ENCODE results near the gene POLL. TPM values are rescaled to one million over a fixed set of nuclear protein-coding genes. Genes with fewer than 3 reads are reported as not detected.
"Not testable (repeated sequence)": the region's sequence is repeated elsewhere in the genome, so short reads cannot be mapped to it uniquely, and the experiment has no call there.

The POLL gene
- total RNA-seq (2014; rRNA removed), result 9.4 and 10.2 TPM in 2 replicates
- 12.7 TPM for polyA plus RNA-seq (2012)

DNA sequence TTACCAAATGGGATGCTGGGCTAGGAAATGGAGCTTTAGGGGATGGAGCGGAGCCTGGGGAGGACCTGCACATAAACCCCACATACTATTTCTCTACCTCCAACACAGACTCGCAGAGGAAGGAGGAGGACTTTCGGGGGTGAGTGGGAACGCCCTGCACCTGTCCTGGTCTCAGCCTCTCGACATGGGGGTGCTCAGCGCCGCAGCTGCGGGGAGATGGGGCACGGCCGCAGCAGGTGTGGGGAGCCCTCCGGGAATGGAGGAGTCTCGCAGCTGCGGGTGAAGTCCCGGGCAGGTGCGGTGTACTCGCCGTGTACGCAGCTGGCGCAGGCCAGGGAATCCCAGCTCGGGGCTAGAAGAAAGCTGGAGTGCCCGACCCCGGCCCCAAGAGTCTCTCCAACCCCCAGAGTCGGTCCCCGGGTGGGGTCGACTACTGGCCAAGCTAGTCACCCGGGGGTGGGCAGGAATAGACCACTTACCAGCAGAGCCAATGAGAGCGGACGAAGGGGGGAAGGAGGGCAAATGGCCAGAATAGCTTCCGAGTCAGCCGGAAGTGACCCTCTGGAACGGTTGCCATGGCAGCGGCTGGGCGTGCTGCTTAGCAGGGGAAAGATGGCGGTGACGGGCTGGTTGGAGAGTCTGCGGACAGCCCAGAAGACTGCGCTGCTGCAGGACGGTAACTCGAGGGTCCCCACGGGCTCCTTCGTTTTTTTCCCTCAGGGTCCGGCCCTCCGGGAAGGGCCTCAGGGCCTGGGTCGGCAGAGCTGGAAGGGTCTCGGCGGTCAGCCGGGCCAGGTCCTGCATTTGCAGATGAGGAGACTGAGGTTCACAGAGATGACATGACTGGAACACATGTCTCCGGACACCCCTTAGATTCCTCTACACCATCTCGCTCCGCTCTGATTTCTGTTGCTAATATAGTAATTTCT is at the start of gene POLL, which contains the start of gene DPCD:
Gene POLL, minus strand, starts transcription at position 533 of the 929 bp plus-strand sequence. CDS start 897 bp downstream, outside the sequence.
Gene DPCD, plus strand, starts transcription at position 597 of the 929 bp plus-strand sequence. Its CDS starts 16 bp downstream, at position 613.
- DNase-seq (ENCODE audit: low read depth), result peak; percentile 91

DNA sequence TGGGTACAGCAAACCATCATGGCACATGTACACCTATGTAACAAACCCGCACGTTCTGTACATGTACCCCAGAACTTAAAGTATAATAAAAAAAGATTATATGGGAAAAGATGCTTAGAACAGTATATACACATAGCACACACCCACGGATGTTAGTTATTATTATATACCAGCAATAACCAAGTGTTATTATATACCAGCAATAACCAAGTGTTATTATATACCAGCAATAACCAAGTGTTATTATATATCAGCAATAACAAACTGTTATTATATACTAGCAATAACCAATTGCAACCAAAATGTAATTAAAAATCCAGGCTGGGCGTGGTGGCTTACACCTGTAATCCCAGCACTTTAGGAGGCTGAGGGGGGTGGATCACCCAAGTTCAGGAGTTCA is 45.5 kb upstream of the POLL start:
- DNase-seq (ENCODE audit: low read depth), result not testable (repeated sequence)

DNA sequence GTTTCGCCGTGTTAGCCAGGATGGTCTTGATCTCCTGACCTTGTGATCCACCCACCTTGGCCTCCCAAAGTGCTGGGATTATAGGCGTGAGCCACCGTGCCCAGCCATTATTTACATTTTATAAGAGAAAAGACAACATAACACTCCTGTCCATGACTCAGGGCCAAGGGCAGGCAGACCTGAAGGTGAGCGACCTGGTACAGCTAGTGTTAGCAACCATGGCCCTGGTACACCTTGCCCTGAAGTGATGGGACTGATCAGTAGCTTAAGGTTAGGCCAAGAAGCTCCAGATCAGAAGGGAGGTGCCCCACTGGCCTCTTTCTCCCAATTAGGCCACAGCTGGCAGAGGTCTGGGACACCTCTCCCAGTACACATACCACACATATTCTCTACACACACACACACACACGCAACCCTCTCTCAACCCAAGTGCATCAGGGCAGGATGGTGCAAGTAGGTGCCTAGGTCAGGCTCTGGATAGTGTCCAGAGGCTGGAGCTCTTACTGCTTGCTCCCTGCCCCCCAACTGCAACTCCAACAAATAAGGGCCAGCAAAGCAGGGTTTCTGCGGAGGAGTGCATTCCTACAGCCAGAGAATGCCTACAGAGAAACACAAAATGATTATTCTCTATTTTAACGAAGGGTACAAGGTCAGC is 43.9 kb upstream of the POLL start:
- no peak for DNase-seq (ENCODE audit: low read depth)

DNA sequence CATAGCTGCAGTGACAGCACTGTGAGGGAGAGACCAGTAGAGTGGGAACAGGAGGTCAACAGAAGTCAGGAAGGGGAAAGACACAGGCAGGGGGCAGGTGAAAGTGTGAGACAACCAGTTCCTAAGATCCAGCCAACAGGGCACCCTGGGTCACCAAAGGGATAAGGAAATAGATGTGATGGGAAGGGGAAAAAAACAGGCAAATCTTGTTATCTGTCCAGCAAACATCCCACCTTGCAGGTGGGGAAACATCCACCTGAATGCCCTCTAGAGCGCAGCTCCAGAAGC is 42.5 kb upstream of the POLL start:
- no peak for DNase-seq (ENCODE audit: low read depth)

DNA sequence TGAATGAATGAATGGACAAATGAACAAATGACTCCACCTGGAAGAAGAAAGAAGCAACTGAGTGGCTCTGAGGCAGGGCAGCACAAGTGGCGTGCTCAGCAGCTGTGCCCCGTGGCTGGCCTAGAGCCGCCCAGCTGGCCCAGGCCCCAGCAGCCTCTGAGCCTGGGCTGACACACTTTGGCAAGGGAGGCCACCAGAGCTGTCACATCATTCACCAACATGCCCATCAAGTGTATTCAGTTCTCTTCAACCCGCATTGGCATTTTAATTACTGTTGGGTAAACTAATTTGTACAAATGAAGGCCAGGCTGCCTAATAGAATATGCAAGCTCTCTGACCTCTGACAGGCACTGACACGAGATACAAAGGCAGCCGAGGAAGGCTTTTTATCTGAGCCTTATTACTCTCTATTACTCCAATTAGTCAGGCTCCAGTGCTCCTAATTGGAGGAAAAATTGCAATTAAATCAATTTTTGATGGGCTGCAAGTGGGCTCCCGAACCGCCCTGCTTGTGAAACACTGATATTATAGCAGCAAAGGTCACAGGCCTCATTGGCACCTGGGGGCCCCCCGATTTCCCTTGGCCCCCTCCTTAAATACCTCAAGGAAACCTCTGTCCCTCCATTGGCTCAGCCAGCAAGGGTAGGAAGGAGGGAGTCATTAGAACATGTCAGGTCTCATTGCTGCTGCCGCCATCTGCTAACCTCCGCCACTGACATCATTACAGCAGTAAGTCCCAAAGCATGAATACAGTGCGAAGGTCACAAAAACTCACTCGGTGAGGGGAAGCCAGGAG is 42.0 kb upstream of the POLL start:
- no peak for DNase-seq (ENCODE audit: low read depth)

DNA sequence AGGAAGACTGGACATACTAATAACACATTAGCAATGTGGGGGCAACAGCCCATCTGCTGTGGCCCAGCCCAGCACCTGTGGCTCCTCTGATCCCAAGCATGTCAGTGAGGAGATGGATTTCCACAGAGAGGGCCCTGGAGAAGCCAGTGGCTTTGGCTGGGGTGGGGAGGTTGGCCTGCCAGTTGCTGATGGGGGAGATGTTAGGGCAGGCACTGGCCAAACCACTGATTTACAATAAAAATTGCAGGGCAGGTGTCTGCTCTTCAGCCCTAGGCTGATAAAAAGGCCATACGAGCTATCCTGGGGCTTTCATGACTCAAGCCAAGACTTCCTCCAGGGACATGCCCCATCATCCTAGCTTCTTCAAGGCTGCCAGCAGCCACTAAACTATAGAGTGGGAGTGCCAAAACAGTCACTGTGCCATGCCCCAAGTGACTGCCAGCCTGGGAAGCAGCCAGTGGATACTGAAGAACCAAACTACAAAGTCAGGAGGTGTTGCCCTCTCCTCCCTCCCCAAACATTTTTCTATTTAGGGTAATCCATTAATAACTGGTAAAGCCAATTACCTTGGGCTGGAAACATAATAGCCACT is 37.9 kb upstream of the POLL start:
- peak; percentile 8 for DNase-seq (ENCODE audit: low read depth)

DNA sequence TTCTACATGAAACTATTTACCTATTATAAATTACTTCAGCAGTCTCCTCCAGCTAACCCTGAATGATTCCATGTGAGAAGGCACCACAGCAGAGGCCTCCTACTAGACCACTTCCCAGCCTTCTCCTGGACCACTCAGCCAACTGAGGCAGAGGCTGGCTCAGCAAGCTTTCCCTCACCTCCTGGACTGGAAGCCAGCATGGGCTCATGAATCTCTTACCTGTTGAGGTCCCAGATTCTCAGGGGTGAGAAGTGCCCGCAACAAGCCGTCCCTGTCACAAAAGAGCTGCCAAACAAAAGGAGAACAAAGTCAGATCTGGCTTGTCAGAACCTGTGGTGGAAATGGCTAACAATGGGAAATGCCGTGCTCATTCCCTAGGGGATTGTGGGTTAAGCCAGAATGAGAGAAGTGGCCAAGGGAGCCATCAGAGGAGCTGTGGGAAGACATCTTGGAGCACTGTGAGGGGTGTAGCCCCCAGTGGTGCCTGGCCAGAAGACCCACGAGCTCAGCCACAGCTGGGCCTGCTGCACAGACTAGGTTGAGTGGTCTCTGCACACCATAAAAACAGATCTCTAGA is 36.6 kb upstream of the POLL start:
- DNase-seq (ENCODE audit: low read depth), result peak; percentile 10

DNA sequence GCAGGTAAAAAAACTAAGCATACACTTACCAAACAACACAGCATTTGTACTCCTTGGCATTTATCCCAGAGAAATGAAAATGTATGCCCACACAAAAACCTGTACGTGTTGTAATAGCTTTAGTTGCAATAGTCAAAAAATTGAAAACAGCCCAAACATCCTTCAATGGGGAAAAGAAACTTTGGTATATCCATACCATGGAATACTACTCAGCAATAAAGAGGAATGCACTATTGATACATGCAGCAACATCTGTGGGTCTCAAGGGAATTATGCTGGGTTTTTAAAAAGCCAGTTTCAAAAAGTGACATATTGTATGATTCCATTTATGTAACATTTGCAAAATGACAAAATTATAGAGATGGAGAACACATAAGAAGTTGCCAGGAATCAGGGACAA is 35.5 kb upstream of the POLL start:
- no peak for DNase-seq (ENCODE audit: low read depth)

DNA sequence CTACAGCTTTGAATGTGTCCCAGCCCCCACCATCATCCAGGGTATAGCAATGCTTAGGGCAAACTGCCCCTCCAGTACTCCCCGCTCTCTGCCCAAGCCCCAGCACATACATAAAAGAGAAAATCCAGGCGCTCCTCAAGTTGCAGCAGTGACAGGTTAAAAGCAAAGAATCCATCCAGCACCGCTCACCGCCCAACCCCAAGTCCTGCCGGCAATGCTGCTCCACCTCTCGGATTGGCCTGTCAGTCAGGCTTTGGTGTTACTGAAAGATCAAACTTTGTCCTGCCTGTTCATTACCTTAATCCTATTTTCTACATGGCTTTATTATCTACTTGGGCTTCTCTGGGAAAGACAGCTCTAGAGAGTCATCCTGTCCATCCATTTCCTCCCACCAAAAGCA is 31.9 kb upstream of the POLL start:
- DNase-seq (ENCODE audit: low read depth), result no peak

DNA sequence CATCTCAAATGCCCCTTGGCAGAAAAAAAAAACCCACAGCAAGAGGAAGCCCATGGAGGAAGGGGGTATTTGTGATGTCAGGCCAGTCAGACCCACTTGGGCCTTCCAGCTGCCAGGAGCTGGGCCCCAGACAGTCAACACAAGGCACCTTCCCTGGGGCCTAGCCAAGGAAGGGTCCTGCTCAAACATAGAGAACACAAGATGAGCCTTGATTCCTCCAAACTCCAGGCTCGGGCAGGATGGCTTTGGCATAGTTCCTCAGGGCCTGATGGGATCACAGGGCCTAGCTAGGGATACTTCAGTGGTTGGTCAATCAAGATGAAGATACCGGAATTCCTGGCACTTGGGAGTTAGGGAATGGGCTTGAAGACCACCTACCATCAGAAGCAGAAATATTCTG is 30.8 kb upstream of the POLL start:
- DNase-seq (ENCODE audit: low read depth), result no peak

DNA sequence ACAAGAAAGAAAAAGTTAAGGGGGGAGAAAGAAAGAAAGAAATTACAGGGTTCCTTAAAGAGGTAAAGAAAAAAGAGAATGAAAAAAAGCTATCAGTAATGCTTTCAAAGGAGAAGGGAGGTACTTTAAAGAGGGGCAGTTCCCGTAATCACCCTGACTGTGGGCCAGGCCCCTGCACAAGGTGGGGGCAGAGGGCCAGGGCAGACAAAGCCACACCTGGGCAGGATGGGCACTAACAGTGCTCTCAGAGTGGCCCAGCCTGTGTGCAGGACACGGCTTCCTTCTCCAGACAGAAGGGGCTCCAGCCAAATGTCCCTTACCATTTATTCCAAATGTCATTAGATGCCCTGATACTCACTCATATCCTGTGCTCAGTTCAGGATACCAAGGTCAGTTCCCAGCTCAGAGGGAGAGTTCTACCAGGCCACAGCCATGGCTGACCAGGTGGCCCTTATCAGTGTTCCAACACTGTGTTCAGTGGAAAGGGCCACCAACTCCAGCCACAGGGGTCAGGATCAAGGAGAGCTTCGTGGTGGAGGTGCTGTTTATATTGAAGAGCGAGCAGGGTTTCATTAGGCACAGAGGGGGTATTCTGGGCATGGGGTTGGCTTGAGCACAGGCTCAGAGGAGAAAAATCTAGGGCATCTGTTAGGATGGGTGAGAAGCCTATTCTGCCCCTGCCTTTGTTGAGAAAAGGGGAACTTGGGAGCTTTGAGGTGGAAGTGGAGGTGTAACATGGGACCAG is 29.9 kb upstream of the POLL start:
- DNase-seq (ENCODE audit: low read depth), result no peak

DNA sequence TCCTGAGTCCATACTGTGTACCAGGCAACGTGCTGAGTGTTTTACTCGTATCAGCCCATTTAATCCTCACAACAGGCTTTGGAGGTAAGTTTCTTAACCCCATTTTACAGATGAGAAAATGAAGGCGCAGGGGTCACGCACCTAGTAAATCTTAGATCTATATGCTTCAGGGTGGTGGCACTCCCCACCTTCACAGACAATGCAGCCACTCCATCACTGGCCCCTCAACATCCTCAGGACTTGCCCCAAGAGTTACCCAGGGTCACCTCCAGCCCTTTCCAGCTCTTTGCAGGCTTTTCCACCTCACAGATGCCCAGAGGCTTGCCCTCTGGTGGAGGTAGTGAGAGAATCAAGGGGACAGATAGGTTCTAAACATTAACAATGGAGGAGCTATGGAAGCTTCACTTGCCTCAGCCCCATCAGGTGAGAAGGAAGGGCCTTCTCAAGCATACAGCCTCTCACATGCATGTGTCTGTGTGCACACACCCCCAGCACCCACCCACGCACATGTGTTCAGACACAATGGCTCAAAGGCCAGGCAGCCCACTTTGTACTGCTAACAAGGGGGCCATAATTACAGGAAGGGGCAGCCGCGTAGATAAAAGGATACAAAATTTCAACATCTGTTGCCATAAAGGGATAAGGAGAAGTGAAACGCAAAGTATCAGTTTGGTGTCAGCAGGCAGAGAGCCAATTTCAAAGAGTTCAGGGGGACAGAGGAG is 29.2 kb upstream of the POLL start:
- DNase-seq (ENCODE audit: low read depth), result no peak

DNA sequence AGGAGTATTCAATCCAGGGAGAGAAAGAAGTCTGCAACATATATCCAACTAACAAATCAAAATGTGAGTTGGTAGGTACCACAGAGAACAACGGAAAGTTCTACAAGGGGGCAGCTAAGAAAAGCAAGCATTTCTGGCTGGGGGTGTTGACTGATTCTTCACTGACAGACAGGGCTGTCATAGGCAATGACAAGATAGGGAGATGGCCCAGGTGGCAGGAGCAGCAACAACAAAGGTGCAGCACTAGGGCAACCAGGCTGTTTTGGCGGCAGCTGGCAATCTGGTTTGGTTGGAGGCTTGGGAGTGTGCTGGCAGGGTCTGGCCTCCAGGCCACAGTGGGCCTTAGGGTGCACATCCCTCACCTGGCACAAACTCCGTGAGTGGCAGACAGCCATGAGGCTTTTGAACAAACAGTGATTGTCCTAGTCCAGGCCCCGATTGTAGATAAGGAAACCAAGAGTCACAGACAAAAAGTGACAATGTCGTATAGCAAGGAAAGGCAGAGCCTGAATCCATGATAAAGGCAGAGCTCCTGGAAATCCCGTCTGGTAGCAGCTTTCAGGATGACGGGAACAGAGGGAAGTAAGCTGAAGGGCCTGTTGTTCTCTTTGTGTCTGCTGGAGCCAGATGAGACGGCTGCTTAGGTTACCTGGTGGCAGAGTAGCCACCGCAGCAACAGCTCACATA is 28.5 kb upstream of the POLL start:
- no peak for DNase-seq (ENCODE audit: low read depth)

DNA sequence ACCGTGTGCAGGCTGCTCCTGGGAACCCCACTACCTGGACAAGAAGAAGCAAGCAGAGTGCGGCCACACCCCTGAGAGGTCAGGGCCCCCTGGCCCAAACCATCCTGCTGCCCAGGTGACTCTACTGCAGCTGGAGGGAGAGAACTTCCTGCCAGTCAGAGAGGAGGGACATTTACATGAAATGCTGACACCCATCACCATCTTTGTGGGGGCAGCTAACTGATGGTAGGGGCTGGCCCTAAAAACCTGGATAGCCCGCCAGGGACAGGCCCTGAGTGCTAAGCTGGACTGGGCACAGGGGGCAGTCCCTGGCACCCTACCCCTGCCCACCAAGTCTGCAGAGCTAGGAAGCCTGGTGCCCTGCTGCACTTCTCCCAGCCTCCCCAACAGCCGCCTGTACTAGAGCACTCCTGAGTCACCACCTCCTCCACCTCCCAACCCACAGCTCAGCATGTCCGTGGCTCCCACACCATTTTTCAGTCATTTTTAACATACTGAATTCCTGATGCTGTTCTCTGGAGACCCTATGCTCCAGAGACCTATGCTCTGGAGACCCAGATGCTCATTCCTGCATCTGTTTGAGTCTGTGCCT is 27.6 kb upstream of the POLL start:
- DNase-seq (ENCODE audit: low read depth), result no peak

DNA sequence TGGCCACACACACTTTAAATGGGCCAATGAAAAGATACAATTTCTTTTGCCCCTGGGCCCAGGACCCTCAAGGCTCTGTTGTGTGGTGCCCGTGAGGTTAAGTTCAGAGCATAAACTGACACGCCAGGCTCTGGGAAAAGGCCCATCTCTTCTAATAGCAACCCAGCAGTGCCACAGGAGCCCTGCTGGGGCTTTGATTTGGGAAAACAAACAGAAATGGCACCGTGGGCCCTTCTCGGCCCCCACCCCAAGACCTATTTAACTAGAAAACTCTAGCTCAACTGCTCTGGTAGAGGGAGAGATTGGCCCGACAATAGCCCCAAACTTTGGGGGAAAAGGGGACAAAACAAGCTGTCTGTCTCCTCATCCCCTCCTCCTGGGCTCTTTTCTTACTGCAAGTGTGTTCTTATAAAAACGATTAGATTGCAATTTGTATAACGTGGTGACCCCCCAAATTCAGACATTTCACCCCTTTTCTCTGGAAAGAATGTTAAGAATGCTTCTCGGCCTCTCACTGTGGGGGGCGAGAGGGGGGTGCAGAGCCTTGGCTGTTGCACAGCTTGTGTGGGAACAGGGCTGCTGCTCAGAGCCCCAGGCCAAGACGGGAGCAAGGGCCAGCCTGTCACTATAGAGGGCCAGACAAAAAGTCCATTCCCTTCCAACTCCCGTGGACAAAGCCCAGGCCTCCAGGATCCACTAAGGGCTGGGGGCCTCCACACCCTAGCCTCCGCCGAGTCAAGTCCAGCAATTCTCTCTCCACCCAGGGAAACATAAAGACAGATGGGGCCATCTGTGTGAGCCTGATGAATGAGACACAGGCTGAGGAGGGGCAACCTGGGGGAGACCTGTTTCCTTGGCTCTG is 26.8 kb upstream of the POLL start:
- DNase-seq (ENCODE audit: low read depth), result no peak

DNA sequence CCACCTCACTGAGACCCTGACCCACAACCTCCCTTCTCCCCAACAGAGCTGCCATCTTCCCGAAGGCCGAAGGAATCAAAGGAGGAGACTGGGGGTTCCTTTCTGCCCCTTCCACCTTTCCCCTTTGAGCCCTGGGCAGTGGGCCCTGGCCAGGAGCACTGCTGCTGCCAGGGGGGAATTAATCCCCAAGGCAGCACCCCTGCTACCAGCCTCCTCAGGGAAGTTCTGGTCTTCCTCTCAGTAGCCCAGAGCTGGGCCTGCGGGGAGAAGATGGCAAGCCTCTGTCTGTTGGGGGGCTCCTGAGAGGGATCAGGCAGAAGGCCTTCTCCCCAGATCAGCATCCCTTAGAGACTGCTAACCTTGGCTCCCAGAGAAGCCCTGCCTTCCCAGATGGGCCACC is 25.6 kb upstream of the POLL start:
- DNase-seq (ENCODE audit: low read depth), result no peak

DNA sequence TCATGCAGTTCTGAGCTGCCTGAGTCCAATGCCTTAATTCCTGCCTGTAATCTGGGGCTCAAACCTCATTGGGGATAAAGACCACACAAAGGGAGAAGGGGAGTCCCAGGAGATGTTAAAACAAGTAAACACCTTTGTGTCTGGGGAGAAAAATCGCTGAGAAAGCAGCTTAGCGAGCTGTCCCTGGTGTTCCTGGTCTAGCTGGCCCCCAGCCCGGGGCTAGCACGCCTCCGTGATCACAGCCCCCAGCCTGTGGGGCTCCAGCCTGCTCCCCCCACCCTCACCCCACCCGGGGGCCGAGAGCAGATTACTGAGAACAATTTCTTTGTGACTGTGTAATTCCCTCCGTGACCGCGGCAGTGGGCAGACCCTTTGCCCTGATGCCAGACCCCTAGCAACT is 24.8 kb upstream of the POLL start:
- DNase-seq (ENCODE audit: low read depth), result no peak

DNA sequence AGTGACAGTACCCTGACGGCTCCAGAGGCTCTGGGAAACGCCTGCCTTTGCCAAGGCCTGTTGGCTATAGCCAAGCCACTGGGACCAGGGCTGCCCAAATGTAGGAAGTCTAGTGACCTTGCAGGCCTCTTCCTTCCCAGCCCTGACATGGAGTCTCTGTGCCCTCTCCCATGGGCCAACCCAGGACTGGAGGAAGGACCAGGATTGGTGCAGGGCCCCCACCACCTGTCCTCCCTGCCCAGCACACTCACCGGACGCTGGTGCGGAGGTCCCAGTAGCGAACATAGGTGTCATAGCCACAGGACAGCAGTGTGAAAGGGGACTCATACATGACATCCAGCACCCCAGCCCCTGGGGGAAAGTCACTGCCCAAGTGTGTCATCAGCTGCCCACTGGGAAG is 24.0 kb upstream of the POLL start:
- no peak for DNase-seq (ENCODE audit: low read depth)
